ENCODE data around the gene MRM2. TPM values are rescaled to one million over a fixed set of nuclear protein-coding genes. Genes with fewer than 3 reads are reported as not detected.

MRM2 gene
- total RNA-seq, 1 experiment from 2014 or later = 49.9 TPM

- 0 out of 2 replicates have a peak, but pooled peaks cover under 1% of the 10 kb centered on the region for H3K36me3 ChIP-seq (ENCODE audit: control insufficient read depth, insufficient read depth, low read length)
- no peak overlapping the region for H3K4me3 ChIP-seq (ENCODE audit: low read depth in 2 of 2, low read length in 2 of 2)
- no peaks in the 10 kb centered on the region for H3K27me3 ChIP-seq (ENCODE audit: control insufficient read depth, insufficient read depth, low read length)
- intact Hi-C loops (cut with micrococcal nuclease; ENCODE audit: unreplicated experiment) (no loop called here), in situ Hi-C loops (cut with HindIII; ENCODE audit: low pct_unique_long_range_greater_than_20kb, low sequenced_read_pairs) (no loop called here)
- no peak overlapping the region for H3K27ac ChIP-seq (ENCODE audit: low read length)
- CTCF ChIA-PET = no interaction called here
- POLR2A ChIA-PET = no interaction called here
- ATAC-seq (no peak), DNase-seq (ENCODE audit: low read depth, low spot score) (no peak)
- TF ChIP-seq SIN3A (IDR thresholded peaks at IDR 0.05; ENCODE audit: borderline replicate concordance, insufficient read depth, low read depth, low read length) (no peak), REST (IDR thresholded peaks at IDR 0.05; ENCODE audit: insufficient read depth in 1 of 2, low read depth in 2 of 2, low read length in 1 of 2) (no peak), TCF7L2 (IDR thresholded peaks at IDR 0.05; ENCODE audit: low read depth, low read length) (no peak), POLR2AphosphoS5 (IDR thresholded peaks at IDR 0.05; ENCODE audit: low read depth, low read length) (no peak), CTCF (IDR thresholded peaks at IDR 0.05) (no peak)
- H3K9me3 ChIP-seq (ENCODE audit: control insufficient read depth, insufficient read depth, low read depth, low read length) = no peaks in the 10 kb centered on the region
- BruUV-seq (replicated peaks) = no TSS peak
- H3K4me1 ChIP-seq (ENCODE audit: control insufficient read depth, insufficient read depth, low read length) = peaks cover 21% of the 10 kb centered on the region
Observed at GRCh38 chr7:2244404-2244995, 2.5 kb upstream of the MRM2 start.

GRCh38 chr7:2243458-2243857, 1.5 kb upstream of the MRM2 start:
- no peak for DNase-seq (ENCODE audit: low read depth, low spot score)
- peak overlapping the region; percentile 94 for H3K27ac ChIP-seq (ENCODE audit: low read length)

More at GRCh38 chr7:2243458-2243857, 1.5 kb upstream of the MRM2 start:
- Histone ChIP-seq H3K9me3 (ENCODE audit: control insufficient read depth, insufficient read depth, low read depth, low read length) (no peaks in the 10 kb centered on the region), H3K36me3 (ENCODE audit: control insufficient read depth, insufficient read depth, low read length) (peaks cover 7% of the 10 kb centered on the region), H3K4me3 (ENCODE audit: low read depth in 2 of 2, low read length in 2 of 2) (no peak overlapping the region; a peak in 1 of 4 replicates), H3K4me1 (ENCODE audit: control insufficient read depth, insufficient read depth, low read length) (peaks cover 16% of the 10 kb centered on the region), H3K27me3 (ENCODE audit: control insufficient read depth, insufficient read depth, low read length) (no peaks in the 10 kb centered on the region)
- ChIA-PET CTCF (no interaction called here), POLR2A (no interaction called here)
- ATAC-seq = no peak
- BruUV-seq (replicated peaks) = no TSS peak
- TF ChIP-seq TCF7L2 (IDR thresholded peaks at IDR 0.05; ENCODE audit: low read depth, low read length) (no peak), REST (IDR thresholded peaks at IDR 0.05; ENCODE audit: insufficient read depth in 1 of 2, low read depth in 2 of 2, low read length in 1 of 2) (no peak), SIN3A (IDR thresholded peaks at IDR 0.05; ENCODE audit: borderline replicate concordance, insufficient read depth, low read depth, low read length) (no peak), POLR2AphosphoS5 (IDR thresholded peaks at IDR 0.05; ENCODE audit: low read depth, low read length) (no peak), CTCF (IDR thresholded peaks at IDR 0.05) (no peak)
- intact Hi-C loops (cut with micrococcal nuclease; ENCODE audit: unreplicated experiment) (no loop called here), in situ Hi-C loops (cut with HindIII; ENCODE audit: low pct_unique_long_range_greater_than_20kb, low sequenced_read_pairs) (no loop called here)
